Body of pancreas (tissue), 4 donors: ENCODE measurements around the gene SAA4.

Experiments
- CTCF ChIP-seq, 7 experiments: fragments of 450-650 bp in 4 of 7; fragments of 200-600 bp in 3 of 7; sonication (generic) in 3 of 7; IDR thresholded peaks; one replicate each; pipeline ENCODE4 v1.5.1; 2016 to 2019; ENCODE audit warnings: antibody characterized with exemption in 7 of 7
- POLR2A ChIP-seq, 3 donors: fragments of 450-650 bp; IDR thresholded peaks; one replicate each; pipeline ENCODE4 v1.6.1; 2016; ENCODE audit warnings: antibody characterized with exemption in 3 of 3, mild to moderate bottlenecking in 2 of 3

GRCh38 chr11:18236664-18237356 lies at the start of gene SAA4:
- TF ChIP-seq POLR2A (IDR thresholded peaks at IDR 0.05) (no peak), CTCF (IDR thresholded peaks at IDR 0.05) (no peak)
